Stimulated activated CD8-positive, alpha-beta memory T cell treated with anti-CD3 and anti-CD28 coated beads, Interleukin-15, amount 100 ng/mL, for 4 hours (primary cell): Measurements from ENCODE around the gene CDR2L.
A peak's percentile ranks its signal among the peaks of the same experiment; 100 is the strongest.
"Not testable (repeated sequence)": the region's sequence is repeated elsewhere in the genome, so short reads cannot be mapped to it uniquely, and the experiment has no call there.

Source experiments
- DNase-seq, 2 donors: peaks; one replicate each; pipeline ENCODE4 v3.0.0-alpha.2; 2020; ENCODE audit warnings: low read depth in 2 of 2

CDR2L gene

GRCh38 chr17:74981318-74981978 lies 6.0 kb upstream of the CDR2L start:
- no peak for DNase-seq

- DNase-seq, result peak; percentile 42 to 58
These were observed 5.3 kb upstream of the CDR2L start for GRCh38 chr17:74981979-74982662.

GRCh38 chr17:74982663-74983313 lies 4.6 kb upstream of the CDR2L start:
- not testable (repeated sequence) for DNase-seq

- DNase-seq, result no peak
These were observed 1.2 kb upstream of the CDR2L start for GRCh38 chr17:74986206-74986576.

- DNase-seq, result no peak
These were observed 678 bp downstream of the CDR2L start for GRCh38 chr17:74987909-74988711.

- no peak for DNase-seq
These were observed 3.2 kb downstream of the CDR2L start for GRCh38 chr17:74990581-74991105.

GRCh38 chr17:74992223-74992622 lies 4.8 kb downstream of the CDR2L start:
- DNase-seq, result no peak

GRCh38 chr17:74994440-74994839 lies 7.0 kb downstream of the CDR2L start:
- no peak for DNase-seq

GRCh38 chr17:74995847-74996246 lies 8.4 kb downstream of the CDR2L start:
- no peak for DNase-seq

- no peak for DNase-seq
These were observed 11.4 kb downstream of the CDR2L start for GRCh38 chr17:74998783-74999182.

- no peak for DNase-seq
These were observed 12.1 kb downstream of the CDR2L start for GRCh38 chr17:74999523-74999922.

GRCh38 chr17:75001915-75002843 lies 14.7 kb downstream of the CDR2L start:
- no peak for DNase-seq

GRCh38 chr17:75003070-75003956 lies 15.9 kb downstream of the CDR2L start:
- no peak for DNase-seq

- DNase-seq, result no peak
These were observed 16.5 kb downstream of the CDR2L start for GRCh38 chr17:75003957-75004355.

GRCh38 chr17:75004371-75004770 lies 16.9 kb downstream of the CDR2L start:
- no peak for DNase-seq

- no peak for DNase-seq
These were observed 17.9 kb downstream of the CDR2L start for GRCh38 chr17:75005291-75005690.

- DNase-seq, result not testable (repeated sequence)
These were observed 18.7 kb downstream of the CDR2L start for GRCh38 chr17:75006084-75006483.

GRCh38 chr17:75006653-75007052 lies 19.2 kb downstream of the CDR2L start:
- no peak for DNase-seq

GRCh38 chr17:75008373-75008772 lies 20.9 kb downstream of the CDR2L start:
- DNase-seq, result no peak
